Nephron (organoid): ENCODE measurements around the gene COQ10B.

Source experiments
- H3K27ac Mint-ChIP-seq, 3 experiments: 2 replicates each; pipeline ENCODE4 v1.8.0; 2020; ENCODE audit warnings: mixed read lengths in 3 of 3, mild to moderate bottlenecking in 2 of 3, moderate library complexity in 1 of 3
- H3K27me3 Mint-ChIP-seq: 2 replicates; pipeline ENCODE4 v1.8.0; 2021; ENCODE audit warnings: low read depth, mild to moderate bottlenecking, moderate library complexity, mixed read lengths
- H3K36me3 Mint-ChIP-seq: 2 replicates; pipeline ENCODE4 v1.8.0; 2020; ENCODE audit warnings: low read depth, mixed read lengths
- H3K4me1 Mint-ChIP-seq: 2 replicates; pipeline ENCODE4 v1.8.0; 2020; ENCODE audit warnings: mixed read lengths
- H3K4me3 Mint-ChIP-seq, 3 experiments: 2 replicates each; pipeline ENCODE4 v1.8.0; 2020; ENCODE audit warnings: mild to moderate bottlenecking in 3 of 3, mixed read lengths in 3 of 3, moderate library complexity in 2 of 3
- H3K9me3 Mint-ChIP-seq: 2 replicates; pipeline ENCODE4 v1.8.0; 2020; ENCODE audit warnings: mixed read lengths
- CTCF ChIP-seq, 3 experiments: fragments of 200-600 bp; sonication (generic); IDR thresholded peaks; one replicate each; pipeline ENCODE4 v1.5.0; 2021; ENCODE audit warnings: antibody characterized with exemption in 3 of 3; ENCODE audit not compliant: unreplicated experiment in 3 of 3

Gene COQ10B

GRCh38 chr2:197433780-197434438 is 19.4 kb upstream of the COQ10B start:
- Mint-ChIP-seq H3K27ac (peak overlapping the region; percentile 100), H3K4me1 (peaks cover 43% of the 10 kb centered on the region), H3K4me3 (peak overlapping the region; percentile 93 to 95 (median 94)), H3K27me3 (no peaks in the 10 kb centered on the region), H3K9me3 (no peaks in the 10 kb centered on the region), H3K36me3 (peaks cover 12% of the 10 kb centered on the region)
- TF ChIP-seq CTCF (IDR thresholded peaks at IDR 0.05; ENCODE audit: unreplicated experiment in 3 of 3), result no peak

GRCh38 chr2:197434541-197435513 is 18.5 kb upstream of the COQ10B start, which contains the start of gene SF3B1:
TSS of gene SF3B1 (minus strand) at chr2:197435028. CDS start at chr2:197434999, 29 bp downstream.
- H3K36me3 Mint-ChIP-seq, result peaks cover 8% of the 10 kb centered on the region
- H3K4me1 Mint-ChIP-seq, result peaks cover 37% of the 10 kb centered on the region
- no peaks in the 10 kb centered on the region for H3K9me3 Mint-ChIP-seq
- peak within 1 kb of the TSS; percentile 93 to 95 (median 94) for H3K4me3 Mint-ChIP-seq
- no peak for TF ChIP-seq CTCF (IDR thresholded peaks at IDR 0.05; ENCODE audit: unreplicated experiment in 3 of 3)
- no peaks in the 10 kb centered on the region for H3K27me3 Mint-ChIP-seq
- peak within 1 kb of the TSS; percentile 100 for H3K27ac Mint-ChIP-seq

GRCh38 chr2:197435598-197436420 is 17.5 kb upstream of the COQ10B start:
- Mint-ChIP-seq H3K27ac (peak overlapping the region; percentile 100), H3K9me3 (no peaks in the 10 kb centered on the region), H3K27me3 (no peaks in the 10 kb centered on the region), H3K36me3 (peaks cover 5% of the 10 kb centered on the region), H3K4me1 (peaks cover 32% of the 10 kb centered on the region), H3K4me3 (peak overlapping the region; percentile 93 to 95 (median 94))
- no peak for TF ChIP-seq CTCF (IDR thresholded peaks at IDR 0.05; ENCODE audit: unreplicated experiment in 3 of 3)

- TF ChIP-seq CTCF (IDR thresholded peaks at IDR 0.05; ENCODE audit: unreplicated experiment in 3 of 3), result no peak
- Mint-ChIP-seq H3K27ac (peak overlapping the region; percentile 61 to 78 (median 62)), H3K4me3 (peak overlapping the region; percentile 42 to 70 (median 68)), H3K9me3 (no peaks in the 10 kb centered on the region), H3K36me3 (no peaks in the 10 kb centered on the region), H3K4me1 (peaks cover 18% of the 10 kb centered on the region), H3K27me3 (no peaks in the 10 kb centered on the region)
Observed at GRCh38 chr2:197437380-197437779, 16.0 kb upstream of the COQ10B start.

GRCh38 chr2:197442857-197443256 is 10.5 kb upstream of the COQ10B start:
- Mint-ChIP-seq H3K4me1 (no peaks in the 10 kb centered on the region), H3K27ac (peak overlapping the region in 1 of 3 experiments; percentile 12), H3K9me3 (no peaks in the 10 kb centered on the region), H3K27me3 (no peaks in the 10 kb centered on the region), H3K4me3 (no peak overlapping the region), H3K36me3 (no peaks in the 10 kb centered on the region)
- TF ChIP-seq CTCF (IDR thresholded peaks at IDR 0.05; ENCODE audit: unreplicated experiment in 3 of 3), result no peak
